Suprapubic skin (tissue), 3 donors: ENCODE data around the gene BCL11A.

ENCODE experiments used
- POLR2A ChIP-seq, 2 donors: fragments of 450-650 bp; IDR thresholded peaks; one replicate each; pipeline ENCODE4 v1.6.1; 2017; ENCODE audit warnings: antibody characterized with exemption in 2 of 2, mild to moderate bottlenecking in 2 of 2, moderate library complexity in 2 of 2
- TF ChIP-seq, protein P1 (sequence below), 2 donors: fragments of 200-600 bp in 1 of 2; fragments of 450-650 bp in 1 of 2; sonication (generic) in 1 of 2; IDR thresholded peaks; one replicate each; pipeline ENCODE4 v1.5.1; 2016 to 2019; ENCODE audit warnings: antibody characterized with exemption in 2 of 2, mild to moderate bottlenecking in 1 of 2, moderate library complexity in 1 of 2

DNA sequence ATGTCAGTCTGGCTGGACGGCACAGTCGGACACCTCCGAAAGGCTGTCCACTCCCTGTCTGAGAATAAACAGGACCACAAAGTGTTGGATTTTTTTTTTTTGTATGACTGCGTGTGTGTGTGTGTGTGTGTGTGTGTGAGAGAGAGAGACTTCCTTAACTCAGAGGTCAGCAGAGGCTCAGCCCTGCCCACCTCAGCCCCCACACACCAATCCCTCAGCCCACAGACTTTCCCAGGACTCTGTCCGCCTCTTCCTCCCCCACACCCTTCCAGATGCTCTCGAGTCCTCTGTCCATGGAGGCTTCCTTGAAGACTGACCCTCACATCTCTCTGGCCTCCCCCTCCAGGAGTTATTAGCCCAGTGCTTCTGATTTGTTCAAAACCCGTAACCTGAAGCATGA, 147.3 kb downstream of the BCL11A start:
- no peak for TF ChIP-seq POLR2A (IDR thresholded peaks at IDR 0.05)
- TF ChIP-seq, protein P1, sequence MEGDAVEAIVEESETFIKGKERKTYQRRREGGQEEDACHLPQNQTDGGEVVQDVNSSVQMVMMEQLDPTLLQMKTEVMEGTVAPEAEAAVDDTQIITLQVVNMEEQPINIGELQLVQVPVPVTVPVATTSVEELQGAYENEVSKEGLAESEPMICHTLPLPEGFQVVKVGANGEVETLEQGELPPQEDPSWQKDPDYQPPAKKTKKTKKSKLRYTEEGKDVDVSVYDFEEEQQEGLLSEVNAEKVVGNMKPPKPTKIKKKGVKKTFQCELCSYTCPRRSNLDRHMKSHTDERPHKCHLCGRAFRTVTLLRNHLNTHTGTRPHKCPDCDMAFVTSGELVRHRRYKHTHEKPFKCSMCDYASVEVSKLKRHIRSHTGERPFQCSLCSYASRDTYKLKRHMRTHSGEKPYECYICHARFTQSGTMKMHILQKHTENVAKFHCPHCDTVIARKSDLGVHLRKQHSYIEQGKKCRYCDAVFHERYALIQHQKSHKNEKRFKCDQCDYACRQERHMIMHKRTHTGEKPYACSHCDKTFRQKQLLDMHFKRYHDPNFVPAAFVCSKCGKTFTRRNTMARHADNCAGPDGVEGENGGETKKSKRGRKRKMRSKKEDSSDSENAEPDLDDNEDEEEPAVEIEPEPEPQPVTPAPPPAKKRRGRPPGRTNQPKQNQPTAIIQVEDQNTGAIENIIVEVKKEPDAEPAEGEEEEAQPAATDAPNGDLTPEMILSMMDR (IDR thresholded peaks at IDR 0.05): no peak
